Activated CD8-positive, alpha-beta memory T cell treated with anti-CD3 and anti-CD28 coated beads, Interleukin-2, amount 50 U/mL, for 48 hours (primary cell): ENCODE results near the gene MACROD2.
"Not testable (repeated sequence)": the region's sequence is repeated elsewhere in the genome, so short reads cannot be mapped to it uniquely, and the experiment has no call there.

Source experiments
- DNase-seq: peaks from one replicate; pipeline ENCODE4 v3.0.0-alpha.2; 2020

MACROD2 gene

DNA sequence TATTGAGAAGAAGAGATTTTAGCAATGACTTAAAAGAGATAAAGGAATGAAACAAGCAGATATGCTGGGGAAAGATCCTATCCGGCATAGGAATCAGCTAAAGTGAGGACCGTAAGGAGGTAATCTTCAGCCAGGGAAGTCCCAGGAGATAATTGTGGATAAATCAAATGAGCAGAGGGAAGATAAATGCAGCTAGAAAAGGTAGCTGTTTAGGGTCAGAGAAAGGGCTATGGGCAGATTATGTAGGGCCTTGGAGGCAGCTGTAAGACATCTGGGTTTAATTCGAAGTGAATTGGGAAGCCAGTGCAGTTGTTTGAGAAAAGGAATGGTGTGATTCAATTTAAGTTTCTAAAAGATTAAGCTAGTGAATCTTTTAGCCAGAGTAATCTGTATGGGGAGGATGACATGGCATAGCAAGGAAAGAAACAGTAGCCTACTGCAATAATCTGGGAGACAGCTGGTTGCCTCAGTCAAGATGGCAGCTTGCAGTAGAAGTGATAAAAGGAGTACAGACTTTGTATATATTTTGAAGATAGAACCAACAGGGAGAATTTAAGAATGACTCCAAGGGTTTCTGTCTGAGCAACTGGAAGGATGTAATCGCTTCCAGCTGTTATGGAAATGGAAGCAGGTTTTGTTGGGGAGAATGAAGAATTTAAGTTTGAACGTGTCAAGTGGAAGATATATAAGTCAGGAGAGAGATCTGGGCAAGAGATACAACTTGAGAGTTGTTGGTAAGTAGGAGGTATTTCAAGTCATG is 894.4 kb downstream of the MACROD2 start:
- DNase-seq, result no peak

DNA sequence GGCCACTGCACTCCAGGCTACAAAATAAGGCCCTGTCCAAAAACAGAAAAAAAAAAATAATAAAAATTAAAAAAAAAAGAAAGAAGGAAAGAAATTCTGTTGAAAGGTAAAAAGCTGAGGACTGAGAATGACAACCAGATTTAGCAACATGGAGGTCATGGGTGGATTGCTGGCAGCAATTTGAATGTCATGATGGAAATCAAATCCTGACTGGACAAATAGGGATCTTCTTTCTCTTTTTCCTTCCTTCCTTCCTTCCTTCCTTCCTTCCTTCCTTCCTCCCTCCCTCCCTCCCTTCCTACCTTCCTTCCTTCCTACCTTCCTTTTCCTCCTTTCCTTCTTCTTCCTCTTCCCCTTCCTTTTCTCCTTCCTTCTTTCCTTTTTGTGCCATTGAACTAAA is 895.4 kb downstream of the MACROD2 start:
- no peak for DNase-seq

DNA sequence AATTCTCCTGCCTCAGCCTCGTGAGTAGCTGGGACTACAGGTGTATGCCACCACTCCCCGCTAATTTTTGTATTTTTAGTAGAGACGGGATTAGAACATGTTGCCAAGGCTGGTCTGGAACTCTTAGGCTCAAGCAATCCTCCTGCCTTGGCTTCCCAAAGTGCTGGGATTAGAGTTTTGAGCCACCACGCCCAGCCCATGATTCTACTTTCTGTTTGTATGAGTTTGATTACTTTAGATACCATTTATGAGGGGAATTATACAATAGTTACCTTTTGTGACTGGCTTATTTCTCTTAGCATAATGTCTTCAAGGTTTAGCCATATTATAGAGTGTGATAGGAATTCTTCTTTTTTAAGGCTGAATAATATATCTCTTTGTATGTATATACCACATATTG is 897.5 kb downstream of the MACROD2 start:
- no peak for DNase-seq

DNA sequence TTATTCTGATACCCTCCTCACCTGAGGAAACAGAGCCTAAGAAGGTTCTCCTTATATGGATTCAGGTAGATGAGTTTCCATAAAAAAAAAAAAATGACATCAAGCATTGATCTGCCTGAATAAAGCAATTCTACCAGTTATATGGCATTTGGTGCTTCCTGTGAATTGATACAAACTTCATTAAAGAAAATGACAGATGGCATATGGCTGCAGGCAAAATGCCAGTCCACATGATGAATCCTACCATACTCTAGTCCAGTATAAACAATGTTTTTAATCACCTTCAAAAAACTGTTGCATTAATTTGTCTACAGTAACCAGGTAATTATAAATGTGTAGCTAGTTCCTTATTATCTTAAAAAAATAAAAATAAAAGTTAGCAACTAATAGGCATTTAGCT is 901.3 kb downstream of the MACROD2 start:
- DNase-seq, result no peak

DNA sequence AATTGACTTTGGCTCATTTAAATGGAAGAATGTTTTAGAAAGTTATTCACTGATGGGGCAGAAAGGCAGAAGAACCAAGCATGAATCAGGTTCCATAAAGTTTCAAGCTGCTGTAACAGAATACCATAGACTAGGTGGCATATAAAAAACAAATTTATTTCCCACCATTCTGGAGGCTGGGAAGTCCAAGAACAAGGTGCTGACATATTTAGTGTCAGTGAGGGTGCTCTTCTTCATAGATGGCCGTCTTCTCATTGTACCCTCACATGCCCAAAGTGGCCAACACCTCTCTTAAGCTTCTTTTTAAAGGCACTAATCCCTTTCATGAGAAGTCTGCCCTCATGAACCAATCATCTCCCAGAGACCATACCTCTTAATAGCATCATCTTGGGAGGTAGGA is 902.3 kb downstream of the MACROD2 start:
- DNase-seq, result no peak

DNA sequence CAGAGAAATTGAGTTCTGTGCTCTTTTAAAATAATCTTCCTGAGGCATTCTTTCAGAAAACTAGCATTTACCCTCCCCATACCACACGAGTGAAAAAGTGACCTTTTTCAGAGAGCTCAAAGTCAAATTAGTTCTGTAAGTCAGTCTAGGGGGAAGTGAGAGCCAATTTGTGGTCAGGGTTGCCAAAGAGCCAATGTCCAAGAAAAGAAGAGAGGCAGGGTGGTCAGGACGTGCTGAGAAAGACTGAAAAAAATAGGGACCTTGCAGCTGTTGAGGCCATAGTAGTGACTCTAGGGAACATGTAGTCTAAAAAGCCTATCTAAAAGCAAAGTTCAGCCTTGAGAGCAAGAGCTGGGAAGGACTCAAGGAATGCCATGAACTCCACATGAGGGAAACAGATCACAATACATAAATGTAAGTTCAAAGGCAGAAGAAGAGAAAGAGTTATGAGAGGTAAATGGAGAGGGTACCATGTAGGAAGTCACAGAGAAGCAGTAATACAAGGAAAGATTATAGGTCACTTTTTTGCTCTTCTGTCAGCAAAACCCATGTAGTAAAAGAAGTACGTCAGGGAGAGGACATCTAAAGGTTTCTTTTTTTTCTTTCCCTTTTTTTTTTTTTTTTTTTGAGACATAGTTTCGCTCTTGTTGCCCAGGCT is 907.2 kb downstream of the MACROD2 start:
- DNase-seq, result no peak

DNA sequence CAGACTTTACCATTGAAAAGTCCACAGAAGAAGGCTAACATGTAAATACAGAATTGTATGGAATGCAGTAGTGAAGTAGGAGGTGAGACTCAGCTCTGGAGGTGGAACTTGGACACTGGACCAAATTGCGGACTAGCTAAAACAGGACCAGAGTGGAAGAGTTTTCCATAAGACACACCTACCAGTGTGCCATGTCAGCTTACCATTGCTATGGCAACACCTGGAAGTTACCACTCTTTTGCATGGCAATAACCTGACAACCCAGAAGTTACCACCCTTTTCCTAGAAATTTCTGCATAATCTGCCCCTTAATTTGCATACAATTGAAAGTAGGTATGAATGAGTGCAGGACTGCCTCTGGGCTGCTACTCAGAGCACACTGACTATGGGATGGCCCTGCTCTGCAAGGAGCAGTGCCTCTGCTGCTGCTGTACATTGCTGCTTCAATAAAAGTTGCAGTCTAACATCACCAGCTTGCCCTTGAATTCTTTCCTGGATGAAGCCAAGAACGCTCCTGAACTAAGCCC is 911.7 kb downstream of the MACROD2 start:
- DNase-seq, result no peak

DNA sequence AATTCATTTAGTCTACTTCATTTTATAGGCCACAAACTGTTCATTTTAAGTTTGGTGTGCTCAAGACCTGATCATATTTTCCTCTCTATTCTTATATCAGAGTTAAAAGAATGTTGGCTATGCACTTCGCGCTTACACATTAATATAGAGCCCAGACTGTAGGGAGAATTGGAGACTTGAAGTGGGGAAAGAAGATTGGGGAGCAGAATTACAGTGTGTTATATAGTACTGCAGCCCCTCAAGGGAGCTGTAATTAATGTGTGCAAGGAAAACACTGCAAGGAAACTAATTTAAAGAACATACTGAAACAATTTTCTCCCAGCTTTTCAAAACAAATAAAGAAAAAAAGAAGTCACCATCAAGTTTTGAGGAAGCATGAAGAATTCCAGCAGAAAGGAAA is 914.8 kb downstream of the MACROD2 start:
- no peak for DNase-seq

DNA sequence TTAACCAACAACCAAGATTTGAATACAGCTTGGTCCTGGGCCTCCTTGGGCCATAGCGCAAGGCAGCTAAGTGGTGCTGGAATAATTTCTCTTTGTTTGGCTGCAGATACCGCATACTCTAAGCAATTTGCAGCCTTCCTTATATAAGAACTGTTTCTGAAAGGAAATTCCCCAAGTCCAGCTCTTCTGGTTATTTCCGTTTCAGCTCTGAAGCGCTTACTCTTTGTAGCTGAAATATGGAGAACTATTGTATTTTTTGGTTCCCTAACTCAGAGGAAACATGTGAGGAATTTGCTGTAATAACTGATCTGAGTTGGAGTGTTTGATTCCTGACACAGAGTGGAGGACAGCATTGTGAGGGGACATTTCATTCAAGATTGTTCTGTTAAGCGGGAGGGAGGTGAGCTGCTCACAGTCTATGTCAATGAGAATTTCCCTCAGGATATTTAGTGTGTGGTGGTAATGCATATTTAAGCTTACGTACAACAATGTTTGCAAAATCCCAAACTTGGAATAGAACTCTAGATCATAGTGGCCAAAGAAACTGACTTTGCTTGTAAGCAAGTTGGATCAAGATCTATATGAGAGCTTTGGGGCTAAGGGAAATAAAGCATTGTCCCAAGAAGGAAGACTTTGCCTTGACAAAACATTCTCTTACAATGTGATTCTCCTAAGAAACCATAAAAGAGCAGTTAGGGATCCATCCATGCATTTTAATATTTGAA is 918.7 kb downstream of the MACROD2 start:
- DNase-seq, result no peak

DNA sequence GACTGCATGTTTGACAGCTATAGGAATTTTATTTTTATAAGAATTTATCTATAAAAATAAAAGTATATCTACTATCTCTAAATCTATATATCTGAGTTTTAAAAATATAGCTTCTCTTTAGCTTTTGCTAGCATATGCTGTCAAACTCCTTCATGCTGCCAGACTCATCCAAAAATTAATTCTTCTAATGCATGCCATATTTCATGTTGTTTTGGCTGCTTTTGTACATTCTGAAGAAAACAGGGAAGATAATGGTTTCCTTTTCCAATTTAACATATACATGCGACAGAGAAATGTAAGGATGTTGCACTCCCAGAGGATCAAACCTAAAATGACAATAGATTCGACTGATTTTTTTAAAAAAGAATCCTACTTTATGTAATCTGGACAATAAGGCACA is 919.3 kb downstream of the MACROD2 start:
- DNase-seq, result no peak

DNA sequence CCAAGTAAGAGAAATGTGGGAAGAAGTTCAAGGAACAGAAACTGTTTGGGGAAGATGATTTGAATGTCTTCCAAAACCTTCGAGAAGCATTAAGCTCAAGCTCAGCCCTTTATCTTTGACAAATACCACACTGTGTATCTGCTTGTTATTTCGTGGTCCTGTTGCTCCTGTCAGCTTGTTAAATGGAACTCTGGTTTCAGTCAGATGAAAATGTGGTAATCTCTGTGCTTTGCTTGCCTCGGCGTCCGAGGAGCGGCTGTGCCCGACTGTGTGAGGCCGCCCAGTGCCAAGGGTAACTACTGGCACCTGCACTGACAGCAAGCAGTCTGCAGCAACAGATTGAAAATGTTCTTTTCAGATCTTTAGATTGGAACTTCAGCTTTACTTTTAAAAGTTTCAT is 920.0 kb downstream of the MACROD2 start:
- no peak for DNase-seq

DNA sequence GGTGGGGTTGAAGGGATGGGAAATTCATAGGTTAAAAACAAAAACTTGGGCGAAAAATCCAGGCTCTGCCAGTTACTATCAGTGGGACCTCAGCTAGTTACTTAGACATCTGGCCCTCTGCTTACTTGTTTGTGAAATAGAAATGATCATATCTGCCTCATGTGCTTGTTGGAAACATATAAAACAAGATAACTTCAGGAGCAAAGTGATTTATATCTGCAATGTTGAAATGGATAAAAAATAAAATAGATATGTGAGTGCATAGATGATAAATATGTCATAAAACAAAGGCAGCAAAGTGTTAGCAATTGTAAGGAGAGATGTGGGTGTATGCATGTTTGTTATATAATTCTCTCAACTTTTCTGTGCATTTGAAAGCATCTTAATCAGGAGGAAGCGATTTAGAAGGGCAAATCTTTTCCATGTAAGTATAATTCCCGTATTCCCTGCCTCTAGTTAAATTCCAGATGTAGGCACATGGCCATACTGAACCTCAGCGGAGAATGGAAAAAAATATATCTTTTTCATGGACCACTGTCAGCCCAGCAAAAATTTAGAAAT is 921.1 kb downstream of the MACROD2 start:
- DNase-seq, result no peak

DNA sequence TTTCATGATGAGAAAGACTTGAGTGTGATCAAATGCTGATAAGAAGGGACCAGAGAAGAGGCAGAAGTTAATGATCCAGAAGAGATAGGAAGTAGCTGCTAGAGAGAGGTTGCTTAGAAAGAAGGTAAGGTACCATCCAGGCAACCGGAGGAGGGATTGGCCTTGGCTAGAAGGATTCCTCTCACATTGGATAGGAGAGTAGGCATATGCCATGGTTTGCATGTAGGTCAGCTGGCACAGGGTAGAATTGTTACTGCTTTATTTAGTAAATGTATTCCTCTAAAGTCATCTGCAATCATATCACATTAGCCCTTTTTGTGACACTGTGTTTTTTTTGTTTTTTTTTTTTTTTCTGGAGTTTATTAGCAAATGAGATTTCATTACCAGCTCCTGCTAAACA is 923.0 kb downstream of the MACROD2 start:
- no peak for DNase-seq

DNA sequence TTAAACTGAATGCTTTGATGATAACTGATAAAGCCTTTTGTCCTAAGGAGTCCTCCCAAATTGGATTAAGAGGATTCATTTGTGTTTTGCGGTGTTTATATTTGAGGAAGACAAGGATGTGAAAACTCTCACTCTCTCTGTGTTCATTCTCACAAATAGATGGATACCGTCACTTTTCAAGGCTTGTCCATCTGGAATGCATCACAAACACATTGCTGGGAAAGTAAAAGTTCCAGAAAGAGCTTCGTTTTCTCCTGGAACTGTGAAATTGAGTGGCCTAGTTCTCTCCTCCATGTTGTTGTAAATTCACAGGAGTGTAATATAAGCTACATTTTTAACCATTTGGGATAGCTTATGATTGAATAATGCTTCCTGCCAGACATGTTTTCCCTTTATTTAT is 923.7 kb downstream of the MACROD2 start:
- no peak for DNase-seq

DNA sequence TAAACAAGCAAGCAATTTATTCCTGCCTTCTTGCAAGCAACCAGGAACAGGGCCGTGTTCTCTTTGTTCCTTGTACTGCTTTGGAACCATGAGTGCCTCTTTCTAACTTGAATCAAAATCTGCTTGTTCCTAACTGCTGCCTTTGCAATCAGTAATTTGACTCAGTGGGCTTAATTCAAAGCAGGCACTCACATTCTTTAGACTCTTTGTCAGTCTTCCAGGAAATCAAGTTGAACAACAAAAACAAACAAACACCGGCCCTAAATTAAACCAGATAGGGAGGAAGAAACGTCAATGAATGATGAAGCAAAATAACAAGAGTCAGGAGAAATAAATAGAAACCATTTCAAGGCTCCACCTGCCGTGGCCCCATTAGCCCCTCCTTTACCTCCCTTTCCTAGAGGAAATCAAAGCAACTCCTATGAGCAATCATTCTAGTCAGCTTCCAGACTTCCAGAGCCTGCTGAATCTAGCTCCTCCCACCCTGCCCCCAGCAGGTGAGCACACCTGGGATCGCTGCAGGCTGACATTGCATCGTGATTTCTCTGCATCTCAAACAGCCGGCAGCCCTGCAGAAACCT is 924.3 kb downstream of the MACROD2 start:
- DNase-seq, result no peak

DNA sequence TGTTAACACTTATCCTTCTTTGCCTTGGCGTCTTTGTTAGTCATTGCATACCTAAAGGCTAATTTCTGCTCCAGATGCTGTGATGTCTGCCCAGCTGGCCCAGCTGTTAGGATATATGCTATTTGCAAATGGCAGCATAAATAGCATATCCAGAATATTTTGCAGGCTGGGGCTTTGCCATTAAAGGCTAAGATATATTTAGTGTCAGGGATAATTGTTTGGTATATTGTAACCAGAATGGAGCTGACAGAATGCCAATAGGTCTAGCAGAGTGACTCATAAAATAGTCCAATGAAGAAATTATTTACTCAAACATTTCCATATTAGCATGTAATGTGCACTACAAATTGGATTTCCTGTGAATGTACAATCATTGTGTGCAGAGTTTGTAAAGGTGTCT is 926.2 kb downstream of the MACROD2 start:
- DNase-seq, result no peak

DNA sequence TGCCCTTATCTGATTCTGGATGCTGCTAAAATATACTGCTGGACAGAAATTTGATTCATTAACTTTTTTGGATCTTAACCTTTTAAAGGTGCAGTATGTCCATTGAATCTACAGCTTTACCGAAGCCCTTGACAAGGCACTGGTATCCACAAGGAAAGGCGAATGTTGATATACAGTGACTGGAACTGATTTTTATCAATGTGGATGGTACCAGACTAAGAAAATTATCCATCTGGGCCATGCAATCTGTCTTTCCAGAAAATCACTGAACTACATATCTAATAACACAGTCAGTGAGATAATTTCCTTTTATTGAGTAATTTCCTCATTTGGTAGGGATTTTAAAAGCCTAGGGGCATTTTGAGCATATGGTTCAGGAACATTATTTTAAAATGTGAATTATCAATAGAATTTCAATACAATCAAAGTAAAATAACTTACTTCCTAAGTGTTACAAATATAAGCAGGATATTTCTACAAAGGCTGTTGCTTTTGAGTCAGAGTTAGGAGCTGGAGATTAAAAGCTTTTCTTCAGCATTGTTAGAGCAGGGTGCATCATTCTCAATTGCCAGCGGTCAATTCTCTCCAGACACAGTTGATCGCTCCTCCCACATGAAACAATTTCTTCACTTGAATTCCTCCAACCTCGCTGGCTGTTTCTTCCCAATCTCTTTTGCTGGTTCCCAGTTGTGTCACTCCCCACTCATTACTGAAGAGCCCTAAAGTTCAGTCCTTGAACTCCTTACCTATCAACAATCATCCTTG is 927.4 kb downstream of the MACROD2 start:
- no peak for DNase-seq

DNA sequence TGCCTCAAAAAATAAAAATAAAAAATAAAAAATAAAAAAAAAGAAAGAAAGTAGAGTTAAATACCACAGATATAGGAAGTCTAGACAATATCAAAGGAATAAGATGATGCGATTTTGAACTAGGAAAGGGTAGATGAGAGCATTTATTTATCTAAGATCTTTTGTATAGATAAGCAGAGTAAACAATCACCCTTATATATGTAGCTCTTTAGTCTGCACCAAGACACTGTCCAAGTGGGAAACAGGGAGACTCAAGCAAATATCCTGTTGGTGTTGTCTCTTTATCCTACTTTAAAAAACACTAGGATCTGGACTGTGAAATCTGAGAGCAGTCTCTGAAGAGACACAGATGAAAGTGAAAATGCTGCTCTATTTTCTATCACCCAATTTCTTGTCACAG is 929.1 kb downstream of the MACROD2 start:
- no peak for DNase-seq

DNA sequence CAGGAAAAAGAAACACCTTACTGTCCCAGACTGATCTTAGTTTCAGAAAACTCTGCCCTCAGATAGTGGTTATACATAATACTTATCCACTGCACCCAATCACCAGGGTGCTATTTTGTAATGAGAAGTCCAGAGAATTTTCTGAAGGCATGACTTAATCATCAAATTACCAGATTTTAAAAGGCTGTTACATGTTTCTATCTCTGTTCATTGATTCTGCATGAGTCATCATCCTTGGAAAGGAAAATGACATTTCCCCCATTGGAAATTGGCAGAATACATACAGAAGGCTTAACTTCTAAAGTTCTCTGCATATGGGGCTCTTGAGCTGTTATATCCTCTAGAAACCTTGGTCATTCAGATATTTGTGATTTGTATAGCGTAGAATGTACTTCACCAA is 930.0 kb downstream of the MACROD2 start:
- DNase-seq, result no peak

DNA sequence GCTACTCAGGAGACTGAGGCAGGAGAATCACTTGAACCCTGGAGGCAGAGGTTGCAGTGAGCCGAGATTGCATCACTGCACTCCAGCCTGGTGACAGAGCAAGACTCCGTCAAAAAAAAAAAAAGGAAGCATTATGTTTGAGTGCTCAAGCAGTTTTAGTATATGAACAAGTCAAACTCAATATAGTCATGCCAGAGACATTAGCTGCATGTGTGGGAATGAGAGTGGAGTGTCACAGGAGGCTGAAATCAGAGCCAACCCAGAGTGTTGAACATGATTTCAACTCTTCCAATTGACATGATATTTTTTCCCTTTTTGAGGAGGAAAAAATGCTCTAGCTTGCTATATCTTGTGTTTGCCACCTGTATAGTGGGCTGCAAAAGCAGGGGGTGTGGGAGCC is 931.1 kb downstream of the MACROD2 start:
- DNase-seq, result not testable (repeated sequence)

DNA sequence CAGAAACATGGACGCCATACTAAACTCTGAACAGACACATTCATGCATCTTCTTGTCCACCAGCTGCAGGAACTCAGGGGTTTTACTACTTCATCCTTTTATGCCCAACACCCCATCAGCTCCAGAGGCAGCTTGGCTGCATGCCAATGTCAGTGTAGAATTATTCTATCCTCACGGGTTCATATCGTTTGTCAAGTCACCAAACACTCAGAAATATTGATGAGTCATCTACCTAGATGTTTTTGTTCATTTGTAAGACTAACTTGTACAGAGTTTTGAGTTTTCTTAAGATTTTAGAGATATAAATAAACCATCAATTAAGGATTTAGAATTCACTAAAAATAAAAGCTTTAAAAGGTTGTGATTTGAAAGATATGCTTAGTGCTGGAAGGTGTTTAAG is 932.8 kb downstream of the MACROD2 start:
- no peak for DNase-seq

DNA sequence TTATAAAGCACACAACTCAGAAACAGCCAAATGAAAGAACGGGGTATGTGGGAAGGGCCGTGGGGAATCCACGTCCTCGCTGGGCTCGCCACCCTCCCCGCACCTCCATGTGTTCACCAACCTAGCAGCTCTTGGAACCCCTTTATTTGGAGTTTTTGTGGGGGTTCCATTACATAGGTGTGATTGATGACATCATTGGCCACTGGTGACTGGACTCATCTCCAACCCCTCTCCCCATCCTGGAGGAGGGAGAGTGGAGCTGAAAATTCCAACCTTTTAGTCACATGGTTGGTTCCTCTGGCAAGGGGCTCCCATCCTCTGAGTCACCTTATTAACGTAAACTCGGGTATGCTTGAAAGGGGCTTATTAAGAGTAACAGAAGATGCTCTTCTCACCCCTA is 934.1 kb downstream of the MACROD2 start:
- DNase-seq, result no peak
